ENCODE results near the gene MYORG.

Gene MYORG

DNA sequence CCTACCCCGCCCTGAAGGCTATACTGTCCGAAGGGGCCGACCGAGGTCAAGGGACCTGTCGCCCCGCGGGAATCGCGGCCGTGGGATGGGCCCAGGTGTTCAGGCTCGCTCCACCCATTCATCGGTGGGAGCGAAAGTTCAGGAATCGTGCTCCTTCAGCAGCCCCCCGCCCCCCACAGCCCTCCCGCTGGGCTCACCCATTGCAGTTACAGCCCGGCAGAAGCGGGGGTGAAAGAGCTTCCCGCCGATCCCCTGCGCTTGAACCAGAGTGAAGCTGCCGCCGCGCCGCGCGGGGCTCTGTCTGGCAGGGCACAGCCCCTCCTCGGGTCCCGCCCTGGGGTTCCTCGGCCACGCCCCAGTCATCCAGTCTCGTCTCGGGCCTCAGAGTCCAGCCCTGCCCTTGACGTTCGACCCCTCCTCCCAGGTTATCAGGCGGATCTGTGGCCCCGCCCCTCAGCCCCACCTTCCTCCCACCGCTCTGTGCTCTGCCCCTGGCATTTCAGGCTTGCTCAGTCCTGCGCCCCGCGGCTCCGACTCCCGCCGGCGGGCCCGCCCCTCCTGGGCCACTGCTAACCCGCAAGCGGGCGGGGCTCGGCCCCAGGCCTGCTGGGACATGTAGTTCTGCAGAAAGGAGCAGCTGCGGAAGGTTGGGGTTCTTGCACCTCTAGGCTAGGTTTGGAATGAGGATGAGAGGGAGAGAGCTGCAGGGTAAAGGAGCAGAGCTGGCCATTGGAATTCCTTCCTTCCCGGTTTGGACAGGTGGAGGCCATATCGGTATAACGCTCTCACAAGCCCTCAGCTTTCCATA, at the start of gene MYORG:
MYORG (minus strand) TSS at position 303 of the 808 bp plus-strand sequence. CDS start 3,955 bp downstream, outside the sequence.
- peak; percentile 99 for DNase-seq (ENCODE audit: low spot score)

GRCh38 chr9:34419716-34420504, 43.2 kb upstream of the MYORG start:
- DNase-seq (ENCODE audit: low spot score): no peak

DNA sequence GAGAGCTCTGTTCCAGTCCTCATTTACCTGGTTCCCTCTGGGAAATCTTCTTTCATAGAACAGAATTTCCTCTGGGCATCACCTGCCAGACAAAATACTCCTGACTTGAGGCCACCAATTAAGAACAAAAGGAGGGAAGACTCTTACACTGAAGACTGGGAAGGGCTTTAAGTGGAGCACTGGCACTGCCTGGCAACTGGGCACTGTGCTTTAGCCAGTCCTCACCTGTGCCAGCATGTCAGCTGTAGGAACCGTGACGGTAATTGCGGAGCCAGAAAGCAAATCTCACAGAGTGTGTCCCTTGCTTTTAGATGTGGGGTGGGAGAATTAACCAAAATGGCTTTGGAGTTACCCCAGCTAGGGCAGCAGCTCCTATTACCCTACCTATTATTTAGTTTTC, 41.0 kb upstream of the MYORG start:
- DNase-seq (ENCODE audit: low spot score): no peak

DNA sequence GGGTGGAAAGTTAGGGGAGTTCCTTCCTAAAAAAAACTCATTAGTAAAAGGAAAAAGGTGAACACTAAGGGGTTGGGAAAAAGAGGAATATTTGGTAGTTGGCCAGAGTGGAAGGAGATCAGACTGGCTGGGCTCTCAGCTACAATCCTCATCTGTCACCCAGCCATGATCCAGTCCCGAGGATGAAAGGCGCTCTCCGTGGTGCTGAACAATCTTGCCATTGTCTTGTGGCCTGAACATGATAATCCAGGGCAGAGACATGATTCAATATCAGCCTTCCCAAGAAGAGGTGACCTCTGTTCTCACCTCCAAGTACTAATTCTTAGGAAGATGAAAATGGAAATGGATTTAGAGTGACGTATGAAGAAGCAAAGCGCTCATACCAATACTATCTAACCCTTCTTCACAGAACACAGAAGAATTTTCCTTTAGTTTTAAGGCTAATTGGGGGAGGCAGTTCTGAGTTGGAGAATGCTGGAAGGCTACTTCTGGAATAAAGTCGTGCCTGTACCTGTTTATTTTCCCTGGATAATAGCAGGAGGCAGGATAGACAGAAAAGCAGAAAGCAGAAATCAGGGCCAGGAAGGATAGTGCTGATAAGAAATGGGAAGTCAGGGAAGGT, 36.6 kb upstream of the MYORG start:
- no peak for DNase-seq (ENCODE audit: low spot score)

DNA sequence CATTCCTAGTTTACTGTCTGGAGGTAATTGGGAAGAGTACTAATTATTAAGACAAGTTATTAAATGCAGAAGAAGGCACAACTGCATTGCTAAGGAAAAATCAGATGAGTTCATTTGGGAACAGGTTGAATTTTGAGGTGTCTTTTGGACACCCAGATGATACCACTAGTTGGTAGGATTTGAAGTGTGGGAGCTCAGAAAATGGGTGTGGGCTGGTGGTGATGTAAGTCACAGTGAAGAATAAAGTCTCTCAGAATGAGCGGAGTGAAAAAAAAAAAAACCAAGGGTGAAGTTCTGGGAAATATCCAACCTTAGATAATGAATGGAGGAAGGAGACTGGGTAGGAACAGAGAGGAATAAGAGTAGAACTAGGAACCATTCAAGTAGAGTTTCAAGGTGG, 35.6 kb upstream of the MYORG start:
- DNase-seq (ENCODE audit: low spot score): no peak

GRCh38 chr9:34409154-34409553, 32.5 kb upstream of the MYORG start:
- no peak for DNase-seq (ENCODE audit: low spot score)

- DNase-seq (ENCODE audit: low spot score): no peak
Observed at GRCh38 chr9:34408173-34408572, 31.5 kb upstream of the MYORG start.

DNA sequence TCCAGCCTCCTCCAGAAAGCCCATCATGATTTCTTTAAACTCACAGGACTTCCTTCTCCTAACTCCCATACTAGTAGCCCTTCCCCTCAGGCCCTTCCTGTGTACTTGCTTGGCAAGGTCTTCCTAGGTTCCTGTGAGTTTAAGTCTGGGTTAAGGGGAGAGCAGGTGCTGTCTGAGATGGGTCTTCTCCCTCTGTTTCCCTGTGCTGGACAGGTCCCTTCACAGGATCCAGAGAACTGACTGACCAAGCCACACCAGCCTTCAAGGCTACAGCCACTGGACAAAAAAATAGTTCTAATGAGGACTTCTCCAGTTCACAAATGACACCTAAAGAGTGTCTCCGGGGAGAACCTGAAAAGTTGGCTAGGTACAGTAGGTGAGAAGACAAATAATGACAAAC, 29.5 kb upstream of the MYORG start:
- no peak for DNase-seq (ENCODE audit: low spot score)

- DNase-seq (ENCODE audit: low spot score): no peak
Observed at GRCh38 chr9:34405719-34406118, 29.0 kb upstream of the MYORG start.

- DNase-seq (ENCODE audit: low spot score): peak; percentile 47
Observed at GRCh38 chr9:34403554-34404380, 27.1 kb upstream of the MYORG start.

DNA sequence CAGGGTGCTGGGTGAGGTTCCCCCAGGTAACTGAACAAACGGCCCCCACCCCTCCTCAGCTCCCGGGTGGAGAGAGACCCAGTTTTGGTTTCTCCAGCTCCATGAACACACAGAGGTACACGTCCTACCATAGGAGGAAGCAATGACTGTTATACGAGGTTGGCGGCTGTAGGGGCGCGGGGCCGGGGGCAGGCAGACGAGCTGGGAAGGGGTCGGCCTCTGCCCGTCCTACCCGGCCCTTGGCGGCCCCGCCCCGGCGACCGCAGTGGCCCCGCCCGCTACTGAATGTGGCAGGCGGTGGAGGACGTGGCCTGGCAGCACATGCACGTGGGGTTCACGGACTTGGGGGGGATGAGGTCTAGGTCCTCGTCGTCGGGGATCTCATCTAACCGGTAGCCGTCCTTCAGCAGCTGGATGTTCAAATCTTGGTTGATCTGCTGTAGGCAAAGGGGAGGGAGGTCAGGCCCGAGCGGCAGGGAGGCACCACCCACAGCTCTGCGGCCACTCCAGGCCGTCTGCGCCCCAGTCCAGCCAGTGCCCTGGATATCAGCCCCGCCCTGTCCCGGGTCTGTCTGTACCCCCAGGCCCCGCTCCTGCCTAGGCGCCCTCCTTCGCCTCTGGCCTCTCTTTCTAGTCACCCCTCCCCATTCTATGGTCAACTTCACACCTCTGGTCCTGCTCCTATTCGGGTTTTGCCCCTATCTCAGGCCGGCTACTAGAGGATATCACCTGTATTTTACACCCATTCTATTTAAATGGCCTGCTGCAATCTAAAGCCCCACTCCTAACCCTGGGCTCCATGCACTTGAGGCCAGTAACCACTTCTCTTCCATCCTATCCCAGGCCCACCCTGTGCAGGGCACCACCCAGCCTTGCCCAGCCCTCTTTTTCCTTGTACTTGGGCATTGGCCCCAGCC, 24.2 kb upstream of the MYORG start:
- DNase-seq (ENCODE audit: low spot score): no peak

DNA sequence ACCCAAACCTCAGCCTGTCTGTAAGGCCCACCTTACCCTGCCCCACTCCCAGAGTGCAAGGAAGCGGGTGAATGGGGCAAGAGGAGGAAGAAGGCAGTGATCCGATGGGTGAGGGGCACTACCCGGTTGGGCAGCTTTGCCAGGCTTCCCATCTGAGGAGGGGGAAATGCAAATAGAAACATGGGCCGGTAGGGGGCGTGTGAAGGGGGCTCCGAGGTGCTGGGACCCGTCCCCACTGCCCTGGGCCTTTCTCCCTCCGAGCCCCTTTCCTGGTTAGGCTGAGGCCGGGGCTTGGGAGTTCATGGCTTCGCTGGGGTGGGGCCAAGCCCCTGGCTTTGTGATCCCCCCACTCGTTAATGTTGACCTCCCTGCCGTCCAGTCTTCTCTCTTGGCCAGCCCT, 23.6 kb upstream of the MYORG start:
- no peak for DNase-seq (ENCODE audit: low spot score)

DNA sequence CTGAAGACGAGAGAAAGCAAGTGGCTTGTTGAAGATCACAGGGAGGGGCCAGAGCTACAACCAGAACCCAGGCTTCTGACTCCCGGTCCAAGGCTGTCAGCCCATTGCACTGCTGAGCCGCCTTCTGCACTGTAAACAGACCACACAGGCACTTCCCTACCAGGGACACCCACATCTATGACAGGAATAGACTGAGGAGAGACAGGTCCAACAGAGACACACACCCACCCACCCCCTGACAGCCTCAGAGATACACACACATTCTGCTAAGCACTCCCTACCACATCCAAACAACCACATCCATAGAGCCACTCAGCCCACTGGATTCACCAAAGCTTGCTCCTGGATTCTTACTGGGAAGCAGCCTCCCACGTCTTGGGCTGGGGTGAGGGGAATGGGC, 23.0 kb upstream of the MYORG start:
- no peak for DNase-seq (ENCODE audit: low spot score)

GRCh38 chr9:34398875-34399274, 22.2 kb upstream of the MYORG start:
- no peak for DNase-seq (ENCODE audit: low spot score)

DNA sequence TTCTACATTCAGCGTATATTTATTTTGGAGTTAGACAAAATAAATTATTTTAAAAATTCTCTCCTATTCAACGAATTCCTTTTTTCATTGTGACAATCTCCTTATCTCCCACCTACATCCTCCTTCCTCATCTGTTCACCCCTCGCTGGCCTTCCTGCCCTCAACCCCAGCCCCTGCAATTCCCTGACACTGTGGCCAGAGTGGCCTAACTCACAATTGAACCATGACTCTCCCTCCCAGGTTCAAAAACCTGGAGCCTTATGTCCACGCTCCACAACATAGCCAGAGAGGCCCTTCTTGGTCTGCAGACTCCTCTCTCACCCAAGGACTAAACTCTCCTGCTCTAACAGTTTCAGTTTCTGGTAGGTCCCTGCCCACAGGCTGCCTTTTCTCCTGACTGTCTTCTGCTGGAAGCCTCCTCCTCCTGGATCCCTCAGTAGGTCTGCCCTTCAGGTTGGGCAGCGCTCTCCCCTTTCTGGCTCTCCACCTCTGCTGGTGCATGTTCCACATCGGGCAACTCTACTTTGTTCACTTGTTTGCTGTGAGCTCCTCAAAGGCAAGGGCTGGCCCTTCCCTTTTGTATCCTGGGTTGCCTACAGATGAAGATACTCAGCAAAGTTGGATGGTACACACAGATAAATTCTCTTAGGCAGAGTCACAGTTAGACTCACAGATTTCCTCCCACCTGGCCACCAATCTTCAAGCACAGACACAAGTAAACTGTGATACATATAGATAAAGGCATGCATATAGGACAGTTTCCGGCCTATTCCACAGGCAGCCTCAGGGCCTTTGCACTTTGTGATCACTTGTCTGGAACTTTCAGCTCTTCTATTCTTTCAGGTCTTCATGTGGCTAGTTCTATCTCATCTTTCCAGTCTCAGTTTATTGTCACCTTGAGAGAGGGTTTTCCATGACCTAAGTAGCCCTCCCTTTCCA, 19.8 kb upstream of the MYORG start:
- no peak for DNase-seq (ENCODE audit: low spot score)

DNA sequence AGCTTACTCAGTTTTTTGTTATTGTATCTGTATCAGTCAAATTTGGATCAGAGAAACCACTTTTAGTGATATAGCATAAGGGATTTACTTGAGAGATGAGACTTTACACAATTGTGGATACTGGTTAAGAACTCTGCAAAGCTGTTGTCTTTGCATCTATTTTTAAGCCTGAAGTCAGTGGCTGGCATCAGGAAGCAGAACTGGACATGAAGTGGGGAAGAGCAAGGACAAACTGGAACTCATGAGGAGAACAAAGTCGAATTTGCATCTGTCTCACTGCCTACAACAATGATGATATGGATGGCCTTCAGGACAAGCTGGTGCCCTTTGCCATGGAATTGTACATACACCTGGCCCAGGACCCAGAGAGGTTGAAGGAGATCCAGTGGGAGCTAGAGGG, 15.8 kb upstream of the MYORG start:
- no peak for DNase-seq (ENCODE audit: low spot score)

GRCh38 chr9:34387239-34387638, 10.5 kb upstream of the MYORG start:
- DNase-seq (ENCODE audit: low spot score): no peak

GRCh38 chr9:34386656-34387055, 10.0 kb upstream of the MYORG start:
- no peak for DNase-seq (ENCODE audit: low spot score)

DNA sequence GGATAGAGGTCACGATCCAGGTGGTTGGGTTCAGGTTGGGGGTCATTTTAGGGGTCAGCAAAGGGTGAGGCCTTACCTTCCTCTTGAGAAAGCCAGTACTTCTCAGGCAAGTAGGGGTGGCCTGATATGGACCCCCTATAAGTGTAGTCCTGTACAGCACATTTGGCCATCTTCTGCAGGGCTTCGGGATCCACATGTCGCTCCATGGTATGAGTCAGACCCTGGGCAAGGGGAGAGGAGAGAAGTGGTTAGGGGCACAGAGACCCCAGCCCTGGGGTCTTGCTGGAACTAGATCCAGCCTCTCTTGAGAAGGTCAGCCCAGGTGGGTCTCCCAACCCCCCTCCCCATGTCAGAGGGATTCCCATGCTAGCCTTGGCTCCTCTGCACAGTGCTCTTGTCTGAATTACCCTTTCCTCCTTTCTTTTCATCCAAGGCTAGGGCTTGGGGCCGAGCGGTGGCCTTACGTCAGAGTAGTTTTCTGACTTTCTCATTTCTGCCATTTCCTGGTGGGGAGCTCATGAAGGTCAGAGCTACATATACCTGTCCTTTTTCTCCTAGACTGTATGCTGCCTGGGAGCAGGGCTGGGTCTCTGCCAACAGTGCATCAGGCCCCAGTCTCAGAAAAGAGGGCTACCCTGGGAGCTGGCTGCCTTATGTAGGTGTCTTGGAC, 9.0 kb upstream of the MYORG start:
- DNase-seq (ENCODE audit: low spot score): no peak

All from CD4-positive, alpha-beta T cell treated with Interleukin-15 for 4 hours (primary cell).